ENCODE results near the gene SH3BGRL2.

GRCh38 chr6:79704200-79704599 lies 73.1 kb downstream of the SH3BGRL2 start:
- TF ChIP-seq CTCF (conservative IDR thresholded peaks at IDR 0.05) (no peak), EZH2 (IDR thresholded peaks at IDR 0.05; ENCODE audit: low read depth) (no peak)
